GM12878 (cell line): ENCODE results near the gene KCNK13. TPM values are rescaled to one million over a fixed set of nuclear protein-coding genes. Genes with fewer than 3 reads are reported as not detected.

Experiments used
- ATAC-seq: fragments of 200-7000 bp; cut with Tn5 transposase; 3 replicates; pipeline ENCODE4 v1.9.1; 2020; ENCODE audit warnings: mild to moderate bottlenecking, moderate library complexity
- BruUV-seq: library from RNA; stranded (reverse); fragments of 400-500 nt; replicated peaks from 2 replicates; lab custom pipeline; 2021; lab: Mats Ljungman, UMichigan
- CTCF ChIA-PET: fragments of 300-600 bp; sonication (Branson Sonifier 250); formaldehyde crosslinking; extraction: SDS; loops from one replicate; lab custom pipeline; 2021; ENCODE audit warnings: inconsistent platforms; lab: Yijun Ruan, JAX
- POLR2A ChIA-PET: fragments of 350-600 bp; formaldehyde crosslinking; extraction: SDS; loops from one replicate; lab custom pipeline; 2021; ENCODE audit warnings: inconsistent platforms; lab: Charles Lee
- RAD21 ChIA-PET: fragments of 300-600 bp; sonication (Branson Sonifier 250); formaldehyde crosslinking; loops from one replicate; lab custom pipeline; 2023; ENCODE audit warnings: antibody characterized with exemption; ENCODE audit not compliant: unreplicated experiment; lab: Charles Lee
- SMC1A ChIA-PET: fragments of 300-600 bp; sonication (Branson Sonifier 250); formaldehyde crosslinking; loops from one replicate; lab custom pipeline; 2023; ENCODE audit not compliant: unreplicated experiment, uncharacterized antibody; lab: Charles Lee
- DNase-seq: peaks from one replicate; pipeline ENCODE4 v3.0.0-alpha.2; 2011; ENCODE audit warnings: low read depth, low spot score
- FAIRE-seq: peaks from 3 replicates; lab custom pipeline; 2011; peaks lifted over from hg19 to GRCh38; lab: Jason Lieb, UNC
- H2AFZ ChIP-seq: 2 replicates; pipeline ENCODE4 v1.6.0; 2011; ENCODE audit warnings: low read depth, low read length, control low read depth; ENCODE audit not compliant: control insufficient read depth
- H3K27ac ChIP-seq: 2 replicates; pipeline ENCODE4 v1.5.1; 2011; ENCODE audit warnings: control low read depth; ENCODE audit not compliant: control insufficient read depth, insufficient read depth
- H3K27me3 ChIP-seq, 2 experiments: replicated peaks in 1 of 2; 2 replicates each; pipeline versions ENCODE4 v1.6.0 to v1.6.1; 2011; ENCODE audit warnings: low read length in 1 of 2; ENCODE audit not compliant: control insufficient read depth in 2 of 2, insufficient read depth in 2 of 2
- H3K36me3 ChIP-seq, 2 experiments: 2 replicates each; pipeline ENCODE4 v1.5.1; 2011; ENCODE audit warnings: low read length in 1 of 2; ENCODE audit not compliant: control insufficient read depth in 2 of 2, insufficient read depth in 2 of 2
- H3K4me1 ChIP-seq: 2 replicates; pipeline ENCODE4 v1.6.1; 2011; ENCODE audit warnings: mild to moderate bottlenecking, low read length, moderate library complexity, mixed read lengths; ENCODE audit not compliant: control insufficient read depth, insufficient read depth
- H3K4me2 ChIP-seq: 2 replicates; pipeline ENCODE4 v1.6.0; 2011; ENCODE audit warnings: control low read depth; ENCODE audit not compliant: control insufficient read depth, insufficient read depth
- H3K4me3 ChIP-seq: fragments of 200-600 bp; sonication (generic); 2 replicates; pipeline ENCODE4 v1.5.1; 2016
- H3K79me2 ChIP-seq: 2 replicates; pipeline ENCODE4 v1.6.0; 2011; ENCODE audit warnings: low read length; ENCODE audit not compliant: control insufficient read depth, insufficient read depth
- H3K9ac ChIP-seq: 2 replicates; pipeline ENCODE4 v1.8.0; 2011; ENCODE audit warnings: low read length, control low read depth, mixed read lengths; ENCODE audit not compliant: control insufficient read depth, insufficient read depth
- H3K9me3 ChIP-seq: replicated peaks from 3 replicates; pipeline ENCODE4 v1.5.1; 2011; ENCODE audit warnings: mild to moderate bottlenecking, low read length; ENCODE audit not compliant: control insufficient read depth, insufficient read depth
- H4K20me1 ChIP-seq: 2 replicates; pipeline ENCODE4 v1.6.0; 2011; ENCODE audit not compliant: control insufficient read depth, insufficient read depth
- ASH2L ChIP-seq: fragments of 300-600, 200-600 bp; sonication (generic); IDR thresholded peaks from 2 replicates; pipeline ENCODE4 v1.6.1; 2017; ENCODE audit warnings: low read depth, mild to moderate bottlenecking, borderline replicate concordance
- CBX5 ChIP-seq: sonication (generic); IDR thresholded peaks from 2 replicates; pipeline ENCODE4 v1.6.1; 2016; ENCODE audit warnings: low read depth, moderate library complexity, mild to moderate bottlenecking, inconsistent platforms
- EP300 ChIP-seq, 2 experiments: fragments of 150-350 bp in 1 of 2; IDR thresholded peaks; 2 replicates each; pipeline ENCODE4 v1.6.1; 2011 to 2012; ENCODE audit warnings: low read depth in 2 of 2, low read length in 2 of 2, borderline replicate concordance in 1 of 2, improper control_type of control experiment in 1 of 2, inconsistent platforms in 1 of 2; ENCODE audit not compliant: control insufficient read depth in 1 of 2
- NFYB ChIP-seq: IDR thresholded peaks from 2 replicates; pipeline ENCODE4 v1.6.1; 2011; ENCODE audit warnings: low read depth, mild to moderate bottlenecking, low read length, improper control_type of control experiment, moderate library complexity; ENCODE audit not compliant: insufficient read depth
- SIX5 ChIP-seq: IDR thresholded peaks from 2 replicates; pipeline ENCODE4 v1.6.1; 2011; ENCODE audit warnings: mild to moderate bottlenecking, low read depth, low read length, moderate library complexity; ENCODE audit not compliant: severe bottlenecking
- ZNF622 ChIP-seq: fragments of 450-650 bp; IDR thresholded peaks from 2 replicates; pipeline ENCODE4 v1.6.1; 2017; ENCODE audit warnings: mild to moderate bottlenecking, inconsistent platforms
- in situ Hi-C: fragments of 300-500 bp; cut with MboI; formaldehyde crosslinking; loops from 9 replicates; pipeline ENCODE4 v1.14.3; 2018; ENCODE audit warnings: mixed read lengths
- intact Hi-C: fragments of 100-400 bp; cut with micrococcal nuclease; formaldehyde crosslinking; loops from one replicate; pipeline ENCODE4 v1.14.2; 2022; ENCODE audit not compliant: unreplicated experiment
- polyA plus RNA-seq, 11 experiments: library from polyadenylated mRNA; depleted of rRNA in 4 of 11; unstranded in 6 of 11; stranded (reverse) in 5 of 11; fragments of >200 nt; fragmentation: Nextera tagmentation in 4 of 11; fragmentation: Illumina TruSeq in 1 of 11; extraction: Ambion mirVana in 4 of 11; extraction: Trizol in 1 of 11; gene quantifications; 1 replicate in 1 of 11; 2 replicates in 10 of 11; pipeline versions ENCODE4 v1.2.1 to v1.2.3, GENCODE V29; 2011 to 2016; ENCODE audit warnings: inconsistent platforms in 2 of 11, missing spikeins in 2 of 11, low read depth in 1 of 11
- total RNA-seq, 4 experiments: library from RNA; depleted of rRNA in 3 of 4; stranded (reverse); fragments of >200 nt in 3 of 4; fragmentation: Illumina TruSeq in 1 of 4; extraction: Trizol in 1 of 4; gene quantifications; 2 replicates each; pipeline versions ENCODE4 v1.2.1 to v1.2.3, GENCODE V29; 2013 to 2021
- TF ChIP-seq, protein P1 (sequence below): fragments of 450-650 bp; conservative IDR thresholded peaks from 2 replicates; pipeline ENCODE4 v1.6.1; 2017; ENCODE audit warnings: mild to moderate bottlenecking, moderate library complexity
- TF ChIP-seq, protein P2 (sequence below): fragments of 450-650 bp; IDR thresholded peaks from 2 replicates; pipeline ENCODE4 v1.6.1; 2018; ENCODE audit warnings: borderline replicate concordance, mild to moderate bottlenecking; ENCODE audit not compliant: partially characterized antibody
- TF ChIP-seq, protein P3 (sequence below): fragments of 450-650 bp; formaldehyde crosslinking; IDR thresholded peaks from 2 replicates; pipeline ENCODE4 v1.4.0; 2022; ENCODE audit warnings: mild to moderate bottlenecking, moderate library complexity
- TF ChIP-seq, protein P4 (sequence below): IDR thresholded peaks from 2 replicates; pipeline ENCODE4 v1.6.1; 2011; ENCODE audit warnings: borderline replicate concordance, low read depth, mild to moderate bottlenecking, moderate library complexity, low read length; ENCODE audit not compliant: insufficient read depth, poor library complexity, severe bottlenecking

Gene KCNK13
- total and polyA plus RNA-seq, 10 of the 15 experiments (the other 5 are each of a cell fraction or from before 2014, with no cell fraction given): not detected

DNA sequence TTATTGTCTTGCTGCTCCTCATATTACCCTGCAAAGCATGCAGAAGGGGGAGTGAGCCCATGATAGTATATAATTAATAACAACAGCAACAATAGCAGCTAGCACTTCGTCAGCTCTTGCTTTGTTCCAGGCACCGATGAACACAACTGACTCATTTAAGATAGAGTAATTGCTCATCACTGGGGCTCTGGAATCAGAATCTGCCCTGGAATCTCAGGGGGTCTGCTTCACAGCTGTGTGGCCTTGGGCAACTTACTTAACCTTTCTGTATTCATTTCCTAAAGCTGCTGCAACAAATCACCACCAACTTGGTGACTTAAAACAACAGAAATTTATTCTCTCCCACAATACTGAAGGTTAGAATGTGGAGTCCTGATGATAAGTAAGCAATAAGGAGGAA, 139.6 kb downstream of the KCNK13 start (continued):
- no peak for TF ChIP-seq ZNF622

DNA sequence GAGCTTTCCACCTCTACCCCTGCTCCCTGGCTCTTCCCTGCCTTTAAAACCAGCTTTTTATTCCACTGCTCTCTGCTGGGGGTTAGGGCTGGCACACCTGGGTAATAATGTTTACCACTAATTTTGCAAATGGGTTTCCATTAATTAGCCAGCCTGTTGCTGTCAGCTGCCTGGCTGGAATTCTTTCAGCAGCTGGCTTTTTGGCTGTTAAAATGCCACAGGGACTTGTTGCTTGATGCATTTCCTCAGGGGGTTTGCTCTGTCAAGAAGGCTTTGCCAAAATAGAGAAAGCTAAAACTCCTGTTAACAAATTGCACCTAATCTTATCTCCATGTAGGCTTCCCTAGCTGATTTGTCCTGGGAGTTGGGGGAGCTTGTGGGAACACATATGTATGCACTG, 142.7 kb downstream of the KCNK13 start:
- no peak overlapping the region for H3K4me2 ChIP-seq
- in situ Hi-C loops: no loop called here
- no peak for ATAC-seq
- DNase-seq: no peak
- BruUV-seq: no TSS peak
- ChIA-PET RAD21 (no interaction called here), CTCF (interaction anchor here (1.7 kb wide), 1 partner anchor 22 kb away, joined by 3 read pairs; no protein-coding TSS in a partner anchor), SMC1A (no interaction called here), POLR2A (no interaction called here)
- H3K36me3 ChIP-seq: no peaks in the 10 kb centered on the region
- no peaks in the 10 kb centered on the region for H4K20me1 ChIP-seq
- H2AFZ ChIP-seq: no peak overlapping the region
- H3K79me2 ChIP-seq: no peaks in the 10 kb centered on the region
- intact Hi-C loops: no loop called here
- H3K27ac ChIP-seq: no peak overlapping the region
- no peak for FAIRE-seq
- no peak overlapping the region for H3K4me3 ChIP-seq
- H3K9ac ChIP-seq: no peak overlapping the region
- H3K27me3 ChIP-seq: no peaks in the 10 kb centered on the region
- no peaks in the 10 kb centered on the region; the same call in 2 of the 3 replicates for H3K9me3 ChIP-seq
- no peaks in the 10 kb centered on the region for H3K4me1 ChIP-seq
- TF ChIP-seq, protein P1, sequence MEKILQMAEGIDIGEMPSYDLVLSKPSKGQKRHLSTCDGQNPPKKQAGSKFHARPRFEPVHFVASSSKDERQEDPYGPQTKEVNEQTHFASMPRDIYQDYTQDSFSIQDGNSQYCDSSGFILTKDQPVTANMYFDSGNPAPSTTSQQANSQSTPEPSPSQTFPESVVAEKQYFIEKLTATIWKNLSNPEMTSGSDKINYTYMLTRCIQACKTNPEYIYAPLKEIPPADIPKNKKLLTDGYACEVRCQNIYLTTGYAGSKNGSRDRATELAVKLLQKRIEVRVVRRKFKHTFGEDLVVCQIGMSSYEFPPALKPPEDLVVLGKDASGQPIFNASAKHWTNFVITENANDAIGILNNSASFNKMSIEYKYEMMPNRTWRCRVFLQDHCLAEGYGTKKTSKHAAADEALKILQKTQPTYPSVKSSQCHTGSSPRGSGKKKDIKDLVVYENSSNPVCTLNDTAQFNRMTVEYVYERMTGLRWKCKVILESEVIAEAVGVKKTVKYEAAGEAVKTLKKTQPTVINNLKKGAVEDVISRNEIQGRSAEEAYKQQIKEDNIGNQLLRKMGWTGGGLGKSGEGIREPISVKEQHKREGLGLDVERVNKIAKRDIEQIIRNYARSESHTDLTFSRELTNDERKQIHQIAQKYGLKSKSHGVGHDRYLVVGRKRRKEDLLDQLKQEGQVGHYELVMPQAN: no peak
- TF ChIP-seq, protein P2, sequence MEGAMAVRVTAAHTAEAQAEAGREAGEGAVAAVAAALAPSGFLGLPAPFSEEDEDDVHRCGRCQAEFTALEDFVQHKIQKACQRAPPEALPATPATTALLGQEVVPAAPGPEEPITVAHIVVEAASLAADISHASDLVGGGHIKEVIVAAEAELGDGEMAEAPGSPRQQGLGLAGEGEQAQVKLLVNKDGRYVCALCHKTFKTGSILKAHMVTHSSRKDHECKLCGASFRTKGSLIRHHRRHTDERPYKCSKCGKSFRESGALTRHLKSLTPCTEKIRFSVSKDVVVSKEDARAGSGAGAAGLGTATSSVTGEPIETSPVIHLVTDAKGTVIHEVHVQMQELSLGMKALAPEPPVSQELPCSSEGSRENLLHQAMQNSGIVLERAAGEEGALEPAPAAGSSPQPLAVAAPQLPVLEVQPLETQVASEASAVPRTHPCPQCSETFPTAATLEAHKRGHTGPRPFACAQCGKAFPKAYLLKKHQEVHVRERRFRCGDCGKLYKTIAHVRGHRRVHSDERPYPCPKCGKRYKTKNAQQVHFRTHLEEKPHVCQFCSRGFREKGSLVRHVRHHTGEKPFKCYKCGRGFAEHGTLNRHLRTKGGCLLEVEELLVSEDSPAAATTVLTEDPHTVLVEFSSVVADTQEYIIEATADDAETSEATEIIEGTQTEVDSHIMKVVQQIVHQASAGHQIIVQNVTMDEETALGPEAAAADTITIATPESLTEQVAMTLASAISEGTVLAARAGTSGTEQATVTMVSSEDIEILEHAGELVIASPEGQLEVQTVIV: no peak
- TF ChIP-seq ASH2L (no peak), EP300 (IDR thresholded peaks at IDR 0.05; ENCODE audit: borderline replicate concordance in 1 of 2, control insufficient read depth in 1 of 2, low read depth in 2 of 2, low read length in 2 of 2) (no peak), SIX5 (no peak), NFYB (no peak), CBX5 (no peak)
- TF ChIP-seq, protein P3, sequence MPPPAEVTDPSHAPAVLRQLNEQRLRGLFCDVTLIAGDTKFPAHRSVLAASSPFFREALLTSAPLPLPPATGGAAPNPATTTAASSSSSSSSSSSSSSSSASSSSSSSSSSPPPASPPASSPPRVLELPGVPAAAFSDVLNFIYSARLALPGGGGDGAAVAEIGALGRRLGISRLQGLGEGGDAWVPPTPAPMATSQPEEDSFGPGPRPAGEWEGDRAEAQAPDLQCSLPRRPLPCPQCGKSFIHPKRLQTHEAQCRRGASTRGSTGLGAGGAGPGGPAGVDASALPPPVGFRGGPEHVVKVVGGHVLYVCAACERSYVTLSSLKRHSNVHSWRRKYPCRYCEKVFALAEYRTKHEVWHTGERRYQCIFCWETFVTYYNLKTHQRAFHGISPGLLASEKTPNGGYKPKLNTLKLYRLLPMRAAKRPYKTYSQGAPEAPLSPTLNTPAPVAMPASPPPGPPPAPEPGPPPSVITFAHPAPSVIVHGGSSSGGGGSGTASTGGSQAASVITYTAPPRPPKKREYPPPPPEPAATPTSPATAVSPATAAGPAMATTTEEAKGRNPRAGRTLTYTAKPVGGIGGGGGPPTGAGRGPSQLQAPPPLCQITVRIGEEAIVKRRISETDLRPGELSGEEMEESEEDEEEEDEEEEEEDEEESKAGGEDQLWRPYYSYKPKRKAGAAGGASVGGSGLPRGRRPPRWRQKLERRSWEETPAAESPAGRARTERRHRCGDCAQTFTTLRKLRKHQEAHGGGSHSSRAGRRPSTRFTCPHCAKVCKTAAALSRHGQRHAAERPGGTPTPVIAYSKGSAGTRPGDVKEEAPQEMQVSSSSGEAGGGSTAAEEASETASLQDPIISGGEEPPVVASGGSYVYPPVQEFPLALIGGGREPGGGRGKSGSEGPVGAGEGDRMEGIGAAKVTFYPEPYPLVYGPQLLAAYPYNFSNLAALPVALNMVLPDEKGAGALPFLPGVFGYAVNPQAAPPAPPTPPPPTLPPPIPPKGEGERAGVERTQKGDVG (CRISPR knock-in tag): no peak
- TF ChIP-seq, protein P4, sequence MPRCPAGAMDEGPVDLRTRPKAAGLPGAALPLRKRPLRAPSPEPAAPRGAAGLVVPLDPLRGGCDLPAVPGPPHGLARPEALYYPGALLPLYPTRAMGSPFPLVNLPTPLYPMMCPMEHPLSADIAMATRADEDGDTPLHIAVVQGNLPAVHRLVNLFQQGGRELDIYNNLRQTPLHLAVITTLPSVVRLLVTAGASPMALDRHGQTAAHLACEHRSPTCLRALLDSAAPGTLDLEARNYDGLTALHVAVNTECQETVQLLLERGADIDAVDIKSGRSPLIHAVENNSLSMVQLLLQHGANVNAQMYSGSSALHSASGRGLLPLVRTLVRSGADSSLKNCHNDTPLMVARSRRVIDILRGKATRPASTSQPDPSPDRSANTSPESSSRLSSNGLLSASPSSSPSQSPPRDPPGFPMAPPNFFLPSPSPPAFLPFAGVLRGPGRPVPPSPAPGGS: no peak
